ENCODE results near the gene SV2B. TPM values are rescaled to one million over a fixed set of nuclear protein-coding genes. Genes with fewer than 3 reads are reported as not detected.
A peak's percentile ranks its signal among the peaks of the same experiment; 100 is the strongest.

SV2B gene
- total RNA-seq, 2 donors from 2014 or later: 0.17 to 1.1 TPM

- no peaks in the 10 kb centered on the region for H3K9me3 ChIP-seq
- intact Hi-C loops (cut with DNase I): no loop called here
- TF ChIP-seq CTCF (IDR thresholded peaks at IDR 0.05): no peak
Measured at GRCh38 chr15:91294344-91294743, 194.3 kb downstream of the SV2B start.

GRCh38 chr15:91294795-91295194 is 194.7 kb downstream of the SV2B start:
- intact Hi-C loops (cut with DNase I): no loop called here
- no peak overlapping the region for H3K4me3 ChIP-seq
- TF ChIP-seq CTCF (IDR thresholded peaks at IDR 0.05): no peak
- DNase-seq: no peak
- H3K9me3 ChIP-seq: no peaks in the 10 kb centered on the region
- peaks cover 8% of the 10 kb centered on the region for H3K27me3 ChIP-seq
- no peak overlapping the region for H3K9ac ChIP-seq (ENCODE audit: low read depth in 2 of 2, low read length in 2 of 2)
- H3K27ac ChIP-seq: no peak overlapping the region
- no peaks in the 10 kb centered on the region for H3K4me1 ChIP-seq
- no peaks in the 10 kb centered on the region for H3K36me3 ChIP-seq

More at GRCh38 chr15:91294344-91294743, 194.3 kb downstream of the SV2B start:
- no peaks in the 10 kb centered on the region for H3K4me1 ChIP-seq
- no peak overlapping the region for H3K9ac ChIP-seq (ENCODE audit: low read depth in 2 of 2, low read length in 2 of 2)
- no peak for DNase-seq
- no peak overlapping the region for H3K4me3 ChIP-seq
- H3K27ac ChIP-seq: no peak overlapping the region
- H3K36me3 ChIP-seq: no peaks in the 10 kb centered on the region
- H3K27me3 ChIP-seq: peaks cover 8% of the 10 kb centered on the region

- Histone ChIP-seq H3K27me3 (peaks cover 8% of the 10 kb centered on the region), H3K9me3 (no peaks in the 10 kb centered on the region), H3K4me3 (no peak overlapping the region), H3K36me3 (no peaks in the 10 kb centered on the region), H3K9ac (ENCODE audit: low read depth in 2 of 2, low read length in 2 of 2) (no peak overlapping the region), H3K4me1 (no peaks in the 10 kb centered on the region), H3K27ac (no peak overlapping the region)
- TF ChIP-seq CTCF (IDR thresholded peaks at IDR 0.05): no peak
- no peak for DNase-seq
- intact Hi-C loops (cut with DNase I): no loop called here
Measured at GRCh38 chr15:91298101-91298500, 198.0 kb downstream of the SV2B start.

GRCh38 chr15:91302588-91303439 is 202.8 kb downstream of the SV2B start:
- no peak overlapping the region for H3K4me3 ChIP-seq
- H3K4me1 ChIP-seq: no peaks in the 10 kb centered on the region
- TF ChIP-seq CTCF (IDR thresholded peaks at IDR 0.05): peak; percentile 59
- DNase-seq: peak; percentile 26
- intact Hi-C loops (cut with DNase I): loop anchor here (2.0 to 10.0 kb wide), 3 partner anchors 222 to 780 kb away; partner anchors contain the start of gene SLCO3A1
- H3K9ac ChIP-seq (ENCODE audit: low read depth in 2 of 2, low read length in 2 of 2): no peak overlapping the region
- no peaks in the 10 kb centered on the region for H3K27me3 ChIP-seq
- no peaks in the 10 kb centered on the region for H3K9me3 ChIP-seq
- no peak overlapping the region for H3K27ac ChIP-seq
- no peaks in the 10 kb centered on the region for H3K36me3 ChIP-seq

- Histone ChIP-seq H3K36me3 (no peaks in the 10 kb centered on the region), H3K27me3 (no peaks in the 10 kb centered on the region), H3K9me3 (no peaks in the 10 kb centered on the region), H3K9ac (ENCODE audit: low read depth in 2 of 2, low read length in 2 of 2) (no peak overlapping the region), H3K27ac (no peak overlapping the region), H3K4me1 (no peaks in the 10 kb centered on the region), H3K4me3 (no peak overlapping the region)
- no peak for TF ChIP-seq CTCF (IDR thresholded peaks at IDR 0.05)
- no peak for DNase-seq
- intact Hi-C loops (cut with DNase I): loop anchor here (5.0 to 10.0 kb wide), 2 partner anchors 221 to 548 kb away; partner anchors contain the start of gene SLCO3A1
Measured at GRCh38 chr15:91304210-91304609, 204.2 kb downstream of the SV2B start.
